ENCODE results near the gene CRYBA4.
A peak's percentile ranks its signal among the peaks of the same experiment; 100 is the strongest.
"Not testable (repeated sequence)": the region's sequence is repeated elsewhere in the genome, so short reads cannot be mapped to it uniquely, and the experiment has no call there.

CRYBA4 gene

GRCh38 chr22:26597026-26597425 is 24.7 kb upstream of the CRYBA4 start:
- no peak for DNase-seq (ENCODE audit: low spot score)

GRCh38 chr22:26597480-26597879 is 24.3 kb upstream of the CRYBA4 start:
- no peak for DNase-seq (ENCODE audit: low spot score)

GRCh38 chr22:26599505-26599904 is 22.3 kb upstream of the CRYBA4 start:
- no peak for DNase-seq (ENCODE audit: low spot score)

GRCh38 chr22:26601726-26602125 is 20.0 kb upstream of the CRYBA4 start:
- DNase-seq (ENCODE audit: low spot score) = no peak

GRCh38 chr22:26602127-26602526 is 19.6 kb upstream of the CRYBA4 start:
- no peak for DNase-seq (ENCODE audit: low spot score)

- no peak for DNase-seq (ENCODE audit: low spot score)
Measured at GRCh38 chr22:26604368-26604767, 17.4 kb upstream of the CRYBA4 start.

GRCh38 chr22:26606611-26607010 is 15.2 kb upstream of the CRYBA4 start:
- no peak for DNase-seq (ENCODE audit: low spot score)

- no peak for DNase-seq (ENCODE audit: low spot score)
Measured at GRCh38 chr22:26608129-26608528, 13.6 kb upstream of the CRYBA4 start.

GRCh38 chr22:26609287-26609686 is 12.5 kb upstream of the CRYBA4 start:
- DNase-seq (ENCODE audit: low spot score) = no peak

- DNase-seq (ENCODE audit: low spot score) = peak; percentile 45
Measured at GRCh38 chr22:26610072-26610958, 11.4 kb upstream of the CRYBA4 start.

- no peak for DNase-seq (ENCODE audit: low spot score)
Measured at GRCh38 chr22:26610996-26611395, 10.8 kb upstream of the CRYBA4 start.

GRCh38 chr22:26612652-26613051 is 9.1 kb upstream of the CRYBA4 start:
- no peak for DNase-seq (ENCODE audit: low spot score)

- not testable (repeated sequence) for DNase-seq (ENCODE audit: low spot score)
Measured at GRCh38 chr22:26613753-26614152, 8.0 kb upstream of the CRYBA4 start.

GRCh38 chr22:26614322-26614721 is 7.4 kb upstream of the CRYBA4 start:
- no peak for DNase-seq (ENCODE audit: low spot score)

GRCh38 chr22:26615149-26615548 is 6.6 kb upstream of the CRYBA4 start:
- DNase-seq (ENCODE audit: low spot score) = peak; percentile 68

GRCh38 chr22:26615830-26616435 is 5.8 kb upstream of the CRYBA4 start:
- no peak for DNase-seq (ENCODE audit: low spot score)

- DNase-seq (ENCODE audit: low spot score) = no peak
Measured at GRCh38 chr22:26616650-26617049, 5.1 kb upstream of the CRYBA4 start.

GRCh38 chr22:26617271-26618199 is 4.2 kb upstream of the CRYBA4 start, which contains the start of gene CRYBB1:
CRYBB1 (minus strand) TSS chr22:26618027; CDS start chr22:26616319, 1,708 bp downstream.
- peak; percentile 27 for DNase-seq (ENCODE audit: low spot score)

- no peak for DNase-seq (ENCODE audit: low spot score)
Measured at GRCh38 chr22:26618455-26618854, 3.3 kb upstream of the CRYBA4 start.

- DNase-seq (ENCODE audit: low spot score) = no peak
Measured at GRCh38 chr22:26619510-26619909, 2.3 kb upstream of the CRYBA4 start.

- no peak for DNase-seq (ENCODE audit: low spot score)
Measured at GRCh38 chr22:26620197-26620596, 1.6 kb upstream of the CRYBA4 start.

GRCh38 chr22:26623984-26624383 is 2.2 kb downstream of the CRYBA4 start:
- DNase-seq (ENCODE audit: low spot score) = no peak
